ENCODE results near the gene PRAC2. TPM values are rescaled to one million over a fixed set of nuclear protein-coding genes. Genes with fewer than 3 reads are reported as not detected.

Gene PRAC2
- total RNA-seq, 4 donors from 2014 or later, result not detected

GRCh38 chr17:48753794-48754499 is 31.0 kb downstream of the PRAC2 start:
- Histone ChIP-seq H3K9me3 (no peaks in the 10 kb centered on the region), H3K27ac (no peak overlapping the region), H3K36me3 (no peaks in the 10 kb centered on the region), H3K4me3 (replicated peaks in 1 of 3) (no peak overlapping the region), H3K4me1 (no peaks in the 10 kb centered on the region), H3K27me3 (peaks cover 67% of the 10 kb centered on the region)
- intact Hi-C loops (cut with DNase I), result no loop called here
- no peak for DNase-seq
- TF ChIP-seq, protein P1, sequence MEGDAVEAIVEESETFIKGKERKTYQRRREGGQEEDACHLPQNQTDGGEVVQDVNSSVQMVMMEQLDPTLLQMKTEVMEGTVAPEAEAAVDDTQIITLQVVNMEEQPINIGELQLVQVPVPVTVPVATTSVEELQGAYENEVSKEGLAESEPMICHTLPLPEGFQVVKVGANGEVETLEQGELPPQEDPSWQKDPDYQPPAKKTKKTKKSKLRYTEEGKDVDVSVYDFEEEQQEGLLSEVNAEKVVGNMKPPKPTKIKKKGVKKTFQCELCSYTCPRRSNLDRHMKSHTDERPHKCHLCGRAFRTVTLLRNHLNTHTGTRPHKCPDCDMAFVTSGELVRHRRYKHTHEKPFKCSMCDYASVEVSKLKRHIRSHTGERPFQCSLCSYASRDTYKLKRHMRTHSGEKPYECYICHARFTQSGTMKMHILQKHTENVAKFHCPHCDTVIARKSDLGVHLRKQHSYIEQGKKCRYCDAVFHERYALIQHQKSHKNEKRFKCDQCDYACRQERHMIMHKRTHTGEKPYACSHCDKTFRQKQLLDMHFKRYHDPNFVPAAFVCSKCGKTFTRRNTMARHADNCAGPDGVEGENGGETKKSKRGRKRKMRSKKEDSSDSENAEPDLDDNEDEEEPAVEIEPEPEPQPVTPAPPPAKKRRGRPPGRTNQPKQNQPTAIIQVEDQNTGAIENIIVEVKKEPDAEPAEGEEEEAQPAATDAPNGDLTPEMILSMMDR (IDR thresholded peaks at IDR 0.05), result no peak
- TF ChIP-seq POLR2A (IDR thresholded peaks at IDR 0.05), result no peak
- 15% methylated on average over 22 of the region's 22 CpGs for WGBS, 2 donors

DNA sequence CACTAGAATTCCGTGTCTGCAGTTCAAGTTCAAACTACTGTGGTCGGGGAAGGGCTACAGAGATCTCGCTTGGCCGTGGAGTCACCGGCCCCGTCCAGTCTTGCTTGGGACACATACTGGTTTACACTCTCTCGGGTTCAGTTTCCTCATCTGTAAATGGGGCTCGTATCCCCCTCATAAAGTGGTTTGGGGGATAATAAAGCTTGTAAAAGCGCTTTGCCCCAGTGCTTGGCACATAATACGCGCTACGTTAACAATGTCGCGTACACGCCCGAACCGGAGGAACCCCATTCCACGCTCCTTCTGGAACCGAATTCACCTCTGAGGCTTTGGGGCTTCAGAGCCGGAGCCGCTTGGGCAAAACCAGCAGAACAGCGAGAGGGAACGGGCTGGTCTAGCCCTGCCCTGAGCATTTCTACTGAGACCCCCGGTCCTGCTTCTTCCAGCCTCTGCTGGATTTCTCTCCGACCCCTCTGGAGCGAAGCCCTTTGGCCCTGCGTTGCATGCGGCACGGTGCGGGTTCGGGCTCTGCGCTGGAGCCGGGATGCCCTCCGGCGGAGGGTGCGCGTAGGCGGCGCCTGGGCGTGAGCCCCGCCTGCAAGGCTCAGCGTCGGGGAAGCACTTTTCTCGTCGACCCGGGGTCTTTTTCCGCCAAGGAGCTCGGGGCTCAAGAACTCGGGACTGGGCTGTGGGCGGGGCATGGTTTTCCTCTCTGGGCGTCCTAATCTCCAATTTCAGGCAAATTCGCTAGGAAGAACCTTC is 31.7 kb downstream of the PRAC2 start:
- no peaks in the 10 kb centered on the region for H3K36me3 ChIP-seq
- no peak overlapping the region for H3K4me3 ChIP-seq (replicated peaks in 1 of 3)
- TF ChIP-seq, protein P1 (IDR thresholded peaks at IDR 0.05), result no peak
- TF ChIP-seq POLR2A (IDR thresholded peaks at IDR 0.05), result no peak
- no peaks in the 10 kb centered on the region for H3K9me3 ChIP-seq
- intact Hi-C loops (cut with DNase I), result no loop called here
- DNase-seq, result no peak
- H3K27me3 ChIP-seq, result peaks cover 59% of the 10 kb centered on the region
- H3K27ac ChIP-seq, result no peak overlapping the region
- 6 to 12% methylated on average over 26 of the region's 52 CpGs for WGBS, 2 donors
- H3K4me1 ChIP-seq, result no peaks in the 10 kb centered on the region

- no peak overlapping the region for H3K4me3 ChIP-seq (replicated peaks in 1 of 3)
- no peaks in the 10 kb centered on the region for H3K36me3 ChIP-seq
- H3K9me3 ChIP-seq, result no peaks in the 10 kb centered on the region
- H3K4me1 ChIP-seq, result no peaks in the 10 kb centered on the region
- TF ChIP-seq POLR2A (IDR thresholded peaks at IDR 0.05), result no peak
- TF ChIP-seq, protein P1 (IDR thresholded peaks at IDR 0.05), result no peak
- intact Hi-C loops (cut with DNase I), result no loop called here
- H3K27ac ChIP-seq, result no peak overlapping the region
- WGBS, 2 donors, result 18 to 20% methylated on average over 8 of the region's 8 CpGs
- peaks cover 59% of the 10 kb centered on the region for H3K27me3 ChIP-seq
- no peak for DNase-seq
Observed at GRCh38 chr17:48755356-48755755, 32.4 kb downstream of the PRAC2 start.

GRCh38 chr17:48756830-48757251 is 33.9 kb downstream of the PRAC2 start:
- no peak for DNase-seq
- Histone ChIP-seq H3K27ac (no peak overlapping the region), H3K4me1 (no peaks in the 10 kb centered on the region), H3K36me3 (no peaks in the 10 kb centered on the region), H3K4me3 (replicated peaks in 1 of 3) (no peak overlapping the region), H3K27me3 (peaks cover 44% of the 10 kb centered on the region), H3K9me3 (no peaks in the 10 kb centered on the region)
- TF ChIP-seq, protein P1 (IDR thresholded peaks at IDR 0.05), result no peak
- TF ChIP-seq POLR2A (IDR thresholded peaks at IDR 0.05), result no peak
- WGBS, 2 donors, result 32 to 39% methylated on average over 3 of the region's 3 CpGs
- intact Hi-C loops (cut with DNase I), result no loop called here

GRCh38 chr17:48757524-48757961 is 34.6 kb downstream of the PRAC2 start:
- TF ChIP-seq POLR2A (IDR thresholded peaks at IDR 0.05), result no peak
- TF ChIP-seq, protein P1 (IDR thresholded peaks at IDR 0.05), result no peak
- no peak overlapping the region for H3K4me3 ChIP-seq (replicated peaks in 1 of 3)
- 51 to 72% methylated on average over 2 of the region's 2 CpGs for WGBS, 2 donors
- H3K4me1 ChIP-seq, result no peaks in the 10 kb centered on the region
- intact Hi-C loops (cut with DNase I), result no loop called here
- H3K9me3 ChIP-seq, result no peaks in the 10 kb centered on the region
- no peaks in the 10 kb centered on the region for H3K36me3 ChIP-seq
- no peak overlapping the region for H3K27ac ChIP-seq
- no peak for DNase-seq
- peaks cover 37% of the 10 kb centered on the region for H3K27me3 ChIP-seq
